Lung (tissue), 12 donors: Measurements from ENCODE around the gene TTI1. TPM values are rescaled to one million over a fixed set of nuclear protein-coding genes. Genes with fewer than 3 reads are reported as not detected.

Experiments used
- ATAC-seq: fragments of 200-7000 bp; cut with Tn5 transposase; one replicate; pipeline ENCODE4 v1.9.1; 2020; ENCODE audit warnings: moderate number of reproducible peaks; ENCODE audit not compliant: insufficient read depth, low FRiP score
- DNase-seq, 3 donors: peaks; one replicate each; pipeline ENCODE4 v3.0.0-alpha.2; 2013 to 2017
- H3K27ac ChIP-seq, 2 donors: one replicate each; pipeline ENCODE4 v1.5.1; 2013; ENCODE audit warnings: mild to moderate bottlenecking in 2 of 2, moderate library complexity in 2 of 2, control low read depth in 1 of 2, inconsistent platforms in 1 of 2, low read depth in 1 of 2, low read length in 1 of 2
- H3K27me3 ChIP-seq, 3 donors: one replicate each; pipeline ENCODE4 v1.5.1; 2013; ENCODE audit warnings: low read length in 2 of 3; ENCODE audit not compliant: control insufficient read depth in 3 of 3, insufficient read depth in 3 of 3
- H3K36me3 ChIP-seq, 4 donors: one replicate each; pipeline ENCODE4 v1.5.1; 2013; ENCODE audit warnings: low read length in 4 of 4, mild to moderate bottlenecking in 1 of 4, moderate library complexity in 1 of 4; ENCODE audit not compliant: control insufficient read depth in 4 of 4, insufficient read depth in 4 of 4
- H3K4me1 ChIP-seq, 5 donors: one replicate each; pipeline ENCODE4 v1.5.1; 2013; ENCODE audit warnings: low read length in 5 of 5, mild to moderate bottlenecking in 2 of 5, moderate library complexity in 1 of 5; ENCODE audit not compliant: control insufficient read depth in 5 of 5, insufficient read depth in 5 of 5
- H3K4me3 ChIP-seq: one replicate; pipeline ENCODE4 v1.5.1; 2013; ENCODE audit warnings: mild to moderate bottlenecking, control low read depth, moderate library complexity
- H3K9ac ChIP-seq, 2 donors: one replicate each; pipeline ENCODE4 v1.5.1; 2013; ENCODE audit warnings: low read length in 2 of 2, control low read depth in 1 of 2; ENCODE audit not compliant: insufficient read depth in 1 of 2
- H3K9me3 ChIP-seq, 4 donors: one replicate each; pipeline ENCODE4 v1.5.1; 2013; ENCODE audit warnings: low read length in 3 of 4, mild to moderate bottlenecking in 1 of 4, moderate library complexity in 1 of 4; ENCODE audit not compliant: control insufficient read depth in 4 of 4, insufficient read depth in 3 of 4
- WGBS, 2 donors: extraction: QIAGEN DNeasy Blood & Tissue Kit; methylation state at CpG; one replicate each; pipeline ENCODE4 v1.1.7; 2013; 5-methylcytosine and 5-hydroxymethylcytosine counted together
- polyA plus RNA-seq, 2 donors: library from polyadenylated mRNA; stranded (reverse); fragments of 200-250 nt; gene quantifications; one replicate each; pipeline ENCODE4 v1.2.1, GENCODE V29; 2013
- total RNA-seq, 2 donors: library from RNA; depleted of rRNA in 1 of 2; stranded (reverse); fragments of >200 nt in 1 of 2; gene quantifications; one replicate each; pipeline ENCODE4 v1.2.1, GENCODE V29; 2014 to 2021
- TF ChIP-seq, protein P1 (sequence below): IDR thresholded peaks from 2 replicates; pipeline ENCODE4 v1.5.1; 2012; ENCODE audit warnings: mild to moderate bottlenecking; ENCODE audit errors: control extremely low read depth, extremely low read depth
- donor health status: control.
- donor health status: control.
- donor health status: Bipolar disorder and iron deficiency.
- donor health status: healthy.
- donor health status: DM: yes; HTN: yes; CAD: no.

Gene TTI1
- total and polyA plus RNA-seq, 4 donors, result 6.7 to 33.8 (median 15.5) TPM

DNA sequence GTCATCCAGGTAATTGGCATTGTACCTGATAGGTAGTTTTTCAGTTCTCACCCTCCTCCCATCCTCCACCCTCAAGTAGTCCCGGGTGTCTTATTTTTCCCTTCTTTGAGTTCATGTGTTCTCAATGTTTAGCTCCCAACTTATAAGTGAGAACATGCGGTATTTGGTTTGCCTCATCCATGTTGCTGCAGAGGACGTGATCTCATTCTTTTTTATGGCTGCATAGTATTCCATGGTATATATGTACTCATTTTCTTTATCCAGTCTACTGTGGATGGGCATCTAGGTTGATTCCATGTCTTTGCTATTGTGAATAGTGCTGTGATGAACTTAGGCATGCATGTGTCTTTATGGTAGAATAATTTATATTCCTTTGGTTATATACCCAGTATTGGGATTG is 46.1 kb upstream of the TTI1 start:
- WGBS, 2 donors, result 98 to 100% methylated on average over 3 of the region's 3 CpGs
- Histone ChIP-seq H3K9ac (no peak overlapping the region), H3K27me3 (no peaks in the 10 kb centered on the region), H3K36me3 (peaks cover 5 to 17% (median 10%) of the 10 kb centered on the region in 4 donors), H3K9me3 (peaks cover 0 to 2% (median 0%) of the 10 kb centered on the region in 4 donors), H3K4me3 (no peak overlapping the region), H3K4me1 (peaks cover 5 to 37% (median 29%) of the 10 kb centered on the region in 5 donors), H3K27ac (no peak overlapping the region)
- TF ChIP-seq, protein P1, sequence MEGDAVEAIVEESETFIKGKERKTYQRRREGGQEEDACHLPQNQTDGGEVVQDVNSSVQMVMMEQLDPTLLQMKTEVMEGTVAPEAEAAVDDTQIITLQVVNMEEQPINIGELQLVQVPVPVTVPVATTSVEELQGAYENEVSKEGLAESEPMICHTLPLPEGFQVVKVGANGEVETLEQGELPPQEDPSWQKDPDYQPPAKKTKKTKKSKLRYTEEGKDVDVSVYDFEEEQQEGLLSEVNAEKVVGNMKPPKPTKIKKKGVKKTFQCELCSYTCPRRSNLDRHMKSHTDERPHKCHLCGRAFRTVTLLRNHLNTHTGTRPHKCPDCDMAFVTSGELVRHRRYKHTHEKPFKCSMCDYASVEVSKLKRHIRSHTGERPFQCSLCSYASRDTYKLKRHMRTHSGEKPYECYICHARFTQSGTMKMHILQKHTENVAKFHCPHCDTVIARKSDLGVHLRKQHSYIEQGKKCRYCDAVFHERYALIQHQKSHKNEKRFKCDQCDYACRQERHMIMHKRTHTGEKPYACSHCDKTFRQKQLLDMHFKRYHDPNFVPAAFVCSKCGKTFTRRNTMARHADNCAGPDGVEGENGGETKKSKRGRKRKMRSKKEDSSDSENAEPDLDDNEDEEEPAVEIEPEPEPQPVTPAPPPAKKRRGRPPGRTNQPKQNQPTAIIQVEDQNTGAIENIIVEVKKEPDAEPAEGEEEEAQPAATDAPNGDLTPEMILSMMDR, result no peak
- DNase-seq (no peak), ATAC-seq (no peak)

DNA sequence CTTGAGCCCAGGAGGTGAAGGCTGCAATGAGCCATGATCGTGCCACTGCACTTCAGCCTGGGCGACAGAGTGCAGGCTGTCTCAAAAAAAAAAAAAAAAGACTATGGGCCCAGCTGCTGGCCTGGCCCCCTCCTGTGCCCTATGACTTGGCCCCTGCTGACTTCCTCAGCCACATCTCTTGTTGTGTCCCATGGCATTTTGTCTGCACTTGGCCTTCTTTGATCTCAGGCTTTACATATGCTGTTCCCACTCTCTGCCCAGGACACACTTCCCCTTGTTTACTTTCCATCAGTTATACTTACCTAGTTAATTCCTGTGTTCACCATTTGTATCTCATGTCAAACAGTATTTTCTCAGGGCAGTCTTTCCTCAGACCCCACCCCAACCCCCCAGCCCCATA is 44.8 kb upstream of the TTI1 start:
- no peak overlapping the region for H3K27ac ChIP-seq
- DNase-seq, result no peak

DNA sequence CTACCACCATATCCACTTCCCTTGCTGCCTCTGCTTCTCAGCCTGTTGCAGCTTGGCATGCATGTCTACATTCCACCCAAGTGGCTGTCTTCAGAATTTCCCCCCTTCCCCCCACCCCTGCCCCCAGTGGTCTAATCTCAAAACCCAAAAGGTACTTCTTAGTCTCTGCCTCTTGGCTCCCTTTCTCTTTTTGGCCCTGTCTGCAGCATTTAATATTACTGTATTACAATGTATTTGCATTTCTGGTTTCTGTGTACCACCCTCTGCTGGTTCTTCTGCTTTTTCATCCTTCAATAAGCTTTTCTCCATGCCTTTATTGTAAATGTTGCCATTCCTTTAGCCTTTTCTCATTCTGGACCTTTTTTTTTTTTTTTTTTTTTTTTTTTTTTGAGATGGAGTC is 43.3 kb upstream of the TTI1 start:
- DNase-seq, result peak in 1 of 3 donors; percentile 16
- peaks cover 0 to 2% (median 0%) of the 10 kb centered on the region in 4 donors for H3K9me3 ChIP-seq
- peaks cover 2 to 44% (median 27%) of the 10 kb centered on the region in 5 donors for H3K4me1 ChIP-seq
- H3K27me3 ChIP-seq, result no peaks in the 10 kb centered on the region
- H3K36me3 ChIP-seq, result peaks cover 8 to 15% (median 12%) of the 10 kb centered on the region in 4 donors
- no peak overlapping the region for H3K27ac ChIP-seq
- no peak overlapping the region for H3K9ac ChIP-seq
- H3K4me3 ChIP-seq, result no peak overlapping the region
- ATAC-seq, result no peak
- TF ChIP-seq, protein P1, result no peak

More for the DNA sequence above, 44.8 kb upstream of the TTI1 start:
- 89 to 91% methylated on average over 2 of the region's 2 CpGs for WGBS, 2 donors
- Histone ChIP-seq H3K9me3 (peaks cover 0 to 2% (median 0%) of the 10 kb centered on the region in 4 donors), H3K36me3 (peaks cover 5 to 14% (median 10%) of the 10 kb centered on the region in 4 donors), H3K4me1 (peaks cover 2 to 37% (median 27%) of the 10 kb centered on the region in 5 donors), H3K4me3 (no peak overlapping the region), H3K27me3 (no peaks in the 10 kb centered on the region), H3K9ac (no peak overlapping the region)
- ATAC-seq, result no peak
- TF ChIP-seq, protein P1, result no peak
